Fibroblast of lung (primary cell): ENCODE measurements around the gene ADD2.

Source experiments
- EZH2 ChIP-seq: IDR thresholded peaks from 2 replicates; pipeline ENCODE4 v1.5.1; 2012; ENCODE audit warnings: low read length, control low read depth, mild to moderate bottlenecking; ENCODE audit errors: missing control alignments
- TF ChIP-seq, protein P1 (sequence below), 2 donors: IDR thresholded peaks in 1 of 2; conservative IDR thresholded peaks in 1 of 2; 1 replicate in 1 of 2; 2 replicates in 1 of 2; pipeline ENCODE4 v1.5.1; 2011 to 2012; ENCODE audit warnings: low read length in 2 of 2, control low read depth in 1 of 2, inconsistent platforms in 1 of 2, low read depth in 1 of 2, mild to moderate bottlenecking in 1 of 2

DNA sequence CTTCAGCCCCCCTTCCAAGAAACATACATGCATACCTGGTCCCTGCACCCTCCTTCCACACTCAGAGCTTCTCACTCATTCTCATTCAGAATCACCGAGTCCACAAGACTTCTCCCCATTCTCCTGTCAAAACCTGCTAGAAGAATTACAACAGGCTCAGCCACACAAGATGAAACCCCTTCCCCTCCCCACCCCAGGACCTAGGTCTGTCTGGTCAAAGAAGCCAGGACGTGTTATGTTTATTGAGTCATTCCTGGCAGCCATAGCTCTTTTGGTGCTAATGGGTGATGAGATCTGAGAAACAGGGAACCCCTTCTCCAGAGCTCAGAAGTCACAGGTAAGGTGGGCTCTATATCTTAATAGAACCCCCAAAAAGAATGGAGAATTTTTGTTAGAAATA lies 1.4 kb upstream of the ADD2 start:
- TF ChIP-seq, protein P1, sequence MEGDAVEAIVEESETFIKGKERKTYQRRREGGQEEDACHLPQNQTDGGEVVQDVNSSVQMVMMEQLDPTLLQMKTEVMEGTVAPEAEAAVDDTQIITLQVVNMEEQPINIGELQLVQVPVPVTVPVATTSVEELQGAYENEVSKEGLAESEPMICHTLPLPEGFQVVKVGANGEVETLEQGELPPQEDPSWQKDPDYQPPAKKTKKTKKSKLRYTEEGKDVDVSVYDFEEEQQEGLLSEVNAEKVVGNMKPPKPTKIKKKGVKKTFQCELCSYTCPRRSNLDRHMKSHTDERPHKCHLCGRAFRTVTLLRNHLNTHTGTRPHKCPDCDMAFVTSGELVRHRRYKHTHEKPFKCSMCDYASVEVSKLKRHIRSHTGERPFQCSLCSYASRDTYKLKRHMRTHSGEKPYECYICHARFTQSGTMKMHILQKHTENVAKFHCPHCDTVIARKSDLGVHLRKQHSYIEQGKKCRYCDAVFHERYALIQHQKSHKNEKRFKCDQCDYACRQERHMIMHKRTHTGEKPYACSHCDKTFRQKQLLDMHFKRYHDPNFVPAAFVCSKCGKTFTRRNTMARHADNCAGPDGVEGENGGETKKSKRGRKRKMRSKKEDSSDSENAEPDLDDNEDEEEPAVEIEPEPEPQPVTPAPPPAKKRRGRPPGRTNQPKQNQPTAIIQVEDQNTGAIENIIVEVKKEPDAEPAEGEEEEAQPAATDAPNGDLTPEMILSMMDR (conservative IDR thresholded peaks at IDR 0.05 in 1 of 2, IDR thresholded peaks at IDR 0.05 in 1 of 2; ENCODE audit: low read depth in 1 of 2, low read length in 2 of 2): no peak
- no peak for TF ChIP-seq EZH2
